Common myeloid progenitor, CD34-positive (primary cell): ENCODE measurements around the gene SASH1.

Source experiments
- CTCF ChIA-PET: fragments of 350-600 bp; sonication (Branson Sonifier 250); formaldehyde crosslinking; loops from one replicate; lab custom pipeline; 2021; ENCODE audit warnings: antibody characterized with exemption; lab: Charles Lee
- POLR2A ChIA-PET: fragments of 350-600 bp; sonication (Branson Sonifier 250); formaldehyde crosslinking; loops from one replicate; lab custom pipeline; 2021; ENCODE audit warnings: antibody characterized with exemption; lab: Charles Lee
- DNase-seq, 3 donors: peaks; one replicate each; pipeline versions ENCODE4 v3.0.0 to v3.0.0-alpha.2; 2013
- H3K27ac ChIP-seq, 2 experiments: 1 replicate in 1 of 2; 2 replicates in 1 of 2; pipeline ENCODE4 v1.7.0; 2013; ENCODE audit warnings: inconsistent platforms in 2 of 2, low read length in 2 of 2, mild to moderate bottlenecking in 2 of 2, low read depth in 1 of 2, moderate library complexity in 1 of 2; ENCODE audit not compliant: severe bottlenecking in 2 of 2, insufficient read depth in 1 of 2, poor library complexity in 1 of 2
- H3K27me3 ChIP-seq, 5 experiments: replicated peaks in 2 of 5; 1 replicate in 3 of 5; 2 replicates in 2 of 5; pipeline versions ENCODE4 v1.6.1 to v1.7.0; 2013; ENCODE audit warnings: low read length in 4 of 5, mild to moderate bottlenecking in 2 of 5, moderate library complexity in 2 of 5, inconsistent platforms in 1 of 5; ENCODE audit not compliant: insufficient read depth in 5 of 5, control insufficient read depth in 4 of 5
- H3K36me3 ChIP-seq, 4 experiments: 1 replicate in 2 of 4; 2 replicates in 2 of 4; pipeline versions ENCODE4 v1.6.1 to v1.7.0; 2013; ENCODE audit warnings: low read length in 3 of 4, control low read depth in 1 of 4, mild to moderate bottlenecking in 1 of 4; ENCODE audit not compliant: control insufficient read depth in 4 of 4, insufficient read depth in 4 of 4
- H3K4me1 ChIP-seq, 4 experiments: 1 replicate in 3 of 4; 2 replicates in 1 of 4; pipeline versions ENCODE4 v1.6.1 to v1.7.1; 2013; ENCODE audit warnings: low read length in 3 of 4, mild to moderate bottlenecking in 3 of 4, control low read depth in 1 of 4, inconsistent platforms in 1 of 4, moderate library complexity in 1 of 4; ENCODE audit not compliant: control insufficient read depth in 4 of 4, insufficient read depth in 4 of 4; ENCODE audit errors: control extremely low read depth in 1 of 4
- H3K4me3 ChIP-seq, 7 experiments: 1 replicate in 4 of 7; 2 replicates in 3 of 7; pipeline versions ENCODE4 v1.5.1 to v1.7.0; 2013; ENCODE audit warnings: mild to moderate bottlenecking in 7 of 7, low read length in 6 of 7, moderate library complexity in 6 of 7, inconsistent platforms in 2 of 7, low read depth in 2 of 7, control low read depth in 1 of 7; ENCODE audit not compliant: insufficient read depth in 4 of 7, control insufficient read depth in 1 of 7; ENCODE audit errors: extremely low read depth in 1 of 7
- H3K9me3 ChIP-seq, 5 experiments: 1 replicate in 4 of 5; 2 replicates in 1 of 5; pipeline versions ENCODE4 v1.6.1 to v1.7.1; 2013; ENCODE audit warnings: low read length in 4 of 5, mild to moderate bottlenecking in 2 of 5, inconsistent platforms in 1 of 5, low read depth in 1 of 5, moderate library complexity in 1 of 5; ENCODE audit not compliant: control insufficient read depth in 4 of 5, insufficient read depth in 2 of 5; ENCODE audit errors: control extremely low read depth in 1 of 5
- WGBS: methylation state at CpG from one replicate; pipeline ENCODE4 v1.1.5; 2013; ENCODE audit not compliant: insufficient coverage; 5-methylcytosine and 5-hydroxymethylcytosine counted together

The SASH1 gene

DNA sequence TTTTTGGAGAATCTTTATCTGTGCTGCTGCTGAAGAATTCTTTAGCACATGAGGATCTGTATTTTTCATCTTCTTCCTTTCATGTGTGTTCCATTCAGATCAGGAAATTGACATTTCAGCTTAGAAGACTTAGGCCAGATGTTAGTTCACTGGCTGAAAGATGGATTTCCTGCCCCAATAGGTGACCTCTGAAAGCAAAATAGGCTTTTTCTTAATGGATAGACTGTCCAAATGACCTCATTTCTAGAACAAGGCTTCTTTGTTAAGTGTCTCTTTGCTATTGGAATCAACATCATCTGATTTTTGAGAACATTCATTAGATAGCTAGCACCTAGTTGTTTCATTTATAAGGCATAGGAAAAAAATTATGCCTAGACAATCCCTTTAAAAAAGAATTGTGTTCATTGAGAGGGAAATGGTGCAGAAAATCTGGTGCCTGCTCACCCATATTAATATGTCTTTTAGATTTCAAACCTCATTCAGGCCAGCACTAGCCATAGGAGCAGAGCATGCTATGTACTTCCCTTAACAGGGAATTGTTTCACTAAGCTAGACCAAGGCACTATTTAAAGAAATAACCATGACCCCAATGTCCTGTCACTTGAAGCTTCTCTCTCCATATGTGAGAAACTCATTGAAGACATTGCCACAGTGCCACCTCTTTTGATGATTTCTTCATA lies 13.6 kb upstream of the SASH1 start:
- ChIA-PET CTCF (no interaction called here), POLR2A (no interaction called here)
- no peak for DNase-seq
- peaks cover 2 to 47% (median 9%) of the 10 kb centered on the region in 5 experiments for H3K27me3 ChIP-seq
- H3K9me3 ChIP-seq: no peaks in the 10 kb centered on the region
- no peaks in the 10 kb centered on the region for H3K36me3 ChIP-seq
- H3K27ac ChIP-seq: no peak overlapping the region
- H3K4me1 ChIP-seq: peaks cover 0 to 4% (median 0%) of the 10 kb centered on the region in 4 experiments
- no peak overlapping the region for H3K4me3 ChIP-seq

DNA sequence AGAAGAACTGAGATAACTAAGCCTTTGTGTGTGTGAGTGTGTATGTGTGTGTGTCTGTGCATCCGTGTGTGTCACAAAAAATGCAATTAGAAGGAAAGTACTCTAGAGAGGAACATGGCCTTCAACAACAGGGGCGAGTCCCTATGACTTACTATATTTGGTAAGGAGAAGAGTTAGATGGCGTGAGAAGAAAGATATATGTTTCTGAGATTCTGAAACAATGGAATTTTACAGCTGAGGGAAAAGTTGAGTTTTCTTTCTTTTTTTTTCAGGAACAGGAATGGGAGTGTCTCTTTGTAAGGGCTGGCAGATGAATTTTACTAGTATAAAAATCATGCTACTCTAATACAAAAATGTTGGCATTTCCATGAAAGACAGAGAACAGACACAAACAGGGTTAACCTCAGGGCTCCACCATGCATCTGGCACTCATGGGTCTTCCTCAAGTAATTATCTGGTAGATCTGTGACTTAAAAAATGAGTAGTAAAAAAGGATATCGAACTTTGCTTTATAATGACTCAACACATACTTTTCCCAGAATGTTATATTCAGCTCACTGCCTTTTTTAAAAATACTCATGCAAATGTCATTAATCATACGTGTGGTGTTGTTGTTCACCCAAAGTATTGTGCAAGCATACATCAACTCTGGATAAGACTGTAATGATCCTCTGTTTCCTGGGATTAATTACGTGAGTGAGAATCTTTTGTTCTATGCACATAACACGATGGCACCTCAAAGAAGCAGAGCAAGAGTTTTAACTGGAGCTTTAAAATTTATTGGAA lies 12.8 kb upstream of the SASH1 start:
- Histone ChIP-seq H3K9me3 (no peaks in the 10 kb centered on the region), H3K27me3 (peaks cover 2 to 40% (median 4%) of the 10 kb centered on the region in 5 experiments), H3K36me3 (no peaks in the 10 kb centered on the region), H3K4me3 (no peak overlapping the region), H3K4me1 (peaks cover 0 to 4% (median 0%) of the 10 kb centered on the region in 4 experiments), H3K27ac (no peak overlapping the region)
- CTCF ChIA-PET: no interaction called here
- POLR2A ChIA-PET: no interaction called here
- DNase-seq: no peak
- 85% methylated on average over 4 of the region's 7 CpGs for WGBS

DNA sequence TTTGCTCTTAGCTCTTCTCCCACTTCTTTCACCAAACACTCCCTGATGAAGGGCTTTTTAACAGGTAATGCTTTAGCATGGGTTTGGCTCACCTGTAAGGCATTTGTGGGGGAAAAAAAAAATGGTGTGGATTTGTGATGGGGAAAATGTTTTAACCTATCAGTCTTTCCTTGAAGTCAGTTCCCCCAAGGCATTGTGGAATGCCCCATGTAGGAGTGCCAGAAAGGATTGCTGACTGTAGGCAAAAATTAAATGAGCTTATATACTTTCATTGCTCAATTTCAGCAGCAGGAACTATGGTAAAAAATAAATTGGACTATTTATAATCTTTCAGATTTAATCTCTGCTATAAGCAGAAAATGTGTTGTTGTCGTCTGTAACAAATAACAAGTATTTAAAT lies 10.6 kb upstream of the SASH1 start:
- DNase-seq: no peak
- WGBS: no CpG with 5 or more reads among the region's 1 CpG
- H3K27ac ChIP-seq: no peak overlapping the region
- peaks cover 0 to 4% (median 0%) of the 10 kb centered on the region in 4 experiments for H3K4me1 ChIP-seq
- no peak overlapping the region for H3K4me3 ChIP-seq
- ChIA-PET CTCF (no interaction called here), POLR2A (no interaction called here)
- H3K27me3 ChIP-seq: peaks cover 0 to 38% (median 5%) of the 10 kb centered on the region in 5 experiments
- no peaks in the 10 kb centered on the region for H3K9me3 ChIP-seq
- H3K36me3 ChIP-seq: no peaks in the 10 kb centered on the region

DNA sequence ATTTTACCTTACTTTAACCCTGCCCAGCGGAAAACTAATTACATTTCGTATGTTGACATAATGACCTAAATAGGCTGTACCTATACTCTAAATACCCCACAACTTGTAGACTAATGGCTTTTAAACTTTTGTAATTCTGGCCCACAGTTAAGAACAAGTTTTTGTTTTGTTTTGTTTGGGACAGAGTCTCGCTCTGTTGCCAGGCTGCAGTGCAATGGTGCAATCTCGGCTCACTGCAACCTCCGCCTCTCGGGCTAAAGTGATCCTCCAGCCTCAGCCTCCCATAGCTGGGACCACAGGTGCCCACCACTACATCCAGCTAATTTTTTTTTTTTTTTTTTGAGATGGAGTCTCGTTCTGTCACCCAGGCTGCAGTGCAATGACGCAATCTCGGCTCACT lies 5.7 kb upstream of the SASH1 start:
- no peak overlapping the region for H3K27ac ChIP-seq
- no peaks in the 10 kb centered on the region for H3K36me3 ChIP-seq
- POLR2A ChIA-PET: no interaction called here
- DNase-seq: no peak
- no peak overlapping the region for H3K4me3 ChIP-seq
- CTCF ChIA-PET: no interaction called here
- peaks cover 0 to 1% (median under 1%) of the 10 kb centered on the region in 4 experiments for H3K4me1 ChIP-seq
- H3K27me3 ChIP-seq: peaks cover 7 to 35% (median 10%) of the 10 kb centered on the region in 5 experiments
- WGBS: 100% methylated on average over 4 of the region's 9 CpGs
- no peaks in the 10 kb centered on the region for H3K9me3 ChIP-seq

DNA sequence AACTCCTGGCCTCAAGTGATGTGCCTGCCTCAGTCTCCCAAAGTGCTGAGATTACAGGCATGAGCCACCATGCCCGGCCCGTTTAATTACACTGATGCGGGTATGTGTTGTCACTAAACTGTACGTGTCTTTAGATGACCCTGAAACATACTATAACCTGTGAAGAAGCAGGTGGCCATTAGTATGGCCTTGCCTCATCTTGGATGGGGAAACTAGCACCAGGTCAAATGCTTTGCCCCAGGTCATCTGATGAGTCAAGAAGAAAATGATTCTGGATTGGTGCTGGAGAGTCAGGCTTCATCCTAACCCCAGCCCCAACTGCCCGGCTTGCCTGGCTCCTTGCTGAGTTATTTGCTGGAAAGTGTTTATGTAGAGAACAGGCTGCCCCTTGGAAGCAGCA lies 2.9 kb upstream of the SASH1 start:
- ChIA-PET CTCF (no interaction called here), POLR2A (no interaction called here)
- Histone ChIP-seq H3K9me3 (no peaks in the 10 kb centered on the region), H3K27me3 (peaks cover 8 to 50% (median 29%) of the 10 kb centered on the region in 5 experiments), H3K4me1 (peaks cover 0 to 13% (median 10%) of the 10 kb centered on the region in 4 experiments), H3K27ac (no peak overlapping the region), H3K36me3 (no peaks in the 10 kb centered on the region), H3K4me3 (no peak overlapping the region)
- 94% methylated on average over 4 of the region's 5 CpGs for WGBS
- DNase-seq: no peak

DNA sequence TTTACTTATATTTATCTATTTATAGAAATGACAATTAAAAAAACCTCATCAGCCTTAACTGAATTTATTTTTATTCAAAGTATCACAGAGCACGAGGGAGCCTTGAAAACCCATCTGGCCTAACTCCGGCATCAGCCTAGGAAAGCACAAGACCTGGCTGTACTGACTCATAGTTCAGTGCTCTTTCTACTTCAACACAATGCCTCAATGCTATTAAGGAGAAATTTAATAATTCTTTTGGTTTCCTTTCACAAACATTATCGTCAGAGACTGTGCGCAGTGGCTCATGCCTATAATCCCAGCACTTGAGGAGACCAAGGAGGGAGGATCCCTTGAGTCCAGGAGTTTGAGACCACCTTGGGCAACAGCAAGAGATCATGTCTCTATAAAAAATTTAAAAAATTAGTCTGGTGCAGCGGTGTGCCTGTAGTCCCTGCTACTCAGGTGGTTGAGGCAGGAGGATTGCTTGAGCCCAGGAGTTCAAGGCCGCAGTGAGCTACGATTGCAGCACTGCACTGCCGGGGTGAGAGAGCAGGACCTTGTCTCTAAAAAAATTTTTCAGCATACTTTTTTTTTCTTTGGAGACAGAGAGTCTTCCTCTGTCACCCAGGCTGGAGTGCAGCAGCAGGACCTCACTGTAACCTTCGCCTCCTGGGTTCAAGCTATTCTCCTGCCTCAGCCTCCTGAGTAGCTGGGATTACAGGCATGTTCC lies 1.9 kb upstream of the SASH1 start:
- H3K27ac ChIP-seq: no peak overlapping the region
- CTCF ChIA-PET: no interaction called here
- DNase-seq: no peak
- H3K36me3 ChIP-seq: no peaks in the 10 kb centered on the region
- WGBS: 100% methylated on average over 6 of the region's 9 CpGs
- no peak overlapping the region for H3K4me3 ChIP-seq
- H3K9me3 ChIP-seq: no peaks in the 10 kb centered on the region
- POLR2A ChIA-PET: no interaction called here
- peaks cover 8 to 60% (median 29%) of the 10 kb centered on the region in 5 experiments for H3K27me3 ChIP-seq
- peaks cover 0 to 13% (median 10%) of the 10 kb centered on the region in 4 experiments for H3K4me1 ChIP-seq

DNA sequence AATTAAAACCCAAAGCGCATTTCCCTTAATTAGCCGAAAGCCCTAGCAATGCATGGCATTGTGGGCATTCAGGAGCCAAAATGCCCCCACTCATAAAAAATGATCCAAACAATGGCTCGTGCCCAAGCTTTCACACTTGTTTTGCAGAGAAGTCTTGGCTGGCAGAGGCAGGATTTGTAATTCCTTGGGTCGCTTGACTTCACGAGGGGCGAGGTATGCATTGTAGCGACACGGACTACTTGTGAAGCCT lies 613 bp upstream of the SASH1 start:
- Histone ChIP-seq H3K27ac (no peak overlapping the region), H3K27me3 (peaks cover 8 to 73% (median 37%) of the 10 kb centered on the region in 5 experiments), H3K9me3 (no peaks in the 10 kb centered on the region), H3K4me3 (peak overlapping the region in 3 of 7 experiments; percentile 37 to 70 (median 66)), H3K4me1 (peaks cover 0 to 13% (median 10%) of the 10 kb centered on the region in 4 experiments), H3K36me3 (no peaks in the 10 kb centered on the region)
- 13% methylated on average over 7 of the region's 8 CpGs for WGBS
- CTCF ChIA-PET: no interaction called here
- no peak for DNase-seq
- POLR2A ChIA-PET: interaction anchor here (0.8 kb wide), 1 partner anchor 25 kb away, joined by 3 read pairs; no protein-coding TSS in a partner anchor
